Esophagus squamous epithelium (tissue), 4 donors: ENCODE results near the gene TDRD10.

ENCODE experiments used
- POLR2A ChIP-seq, 4 donors: fragments of 450-650 bp; IDR thresholded peaks; one replicate each; pipeline ENCODE4 v1.6.1; 2017; ENCODE audit warnings: antibody characterized with exemption in 4 of 4, mild to moderate bottlenecking in 4 of 4, moderate library complexity in 3 of 4
- TF ChIP-seq, protein P1 (sequence below), 6 experiments: fragments of 450-650 bp in 4 of 6; fragments of 200-600 bp in 2 of 6; sonication (generic) in 2 of 6; IDR thresholded peaks; one replicate each; pipeline ENCODE4 v1.5.1; 2016 to 2019; ENCODE audit warnings: antibody characterized with exemption in 6 of 6, mild to moderate bottlenecking in 4 of 6, moderate library complexity in 4 of 6

DNA sequence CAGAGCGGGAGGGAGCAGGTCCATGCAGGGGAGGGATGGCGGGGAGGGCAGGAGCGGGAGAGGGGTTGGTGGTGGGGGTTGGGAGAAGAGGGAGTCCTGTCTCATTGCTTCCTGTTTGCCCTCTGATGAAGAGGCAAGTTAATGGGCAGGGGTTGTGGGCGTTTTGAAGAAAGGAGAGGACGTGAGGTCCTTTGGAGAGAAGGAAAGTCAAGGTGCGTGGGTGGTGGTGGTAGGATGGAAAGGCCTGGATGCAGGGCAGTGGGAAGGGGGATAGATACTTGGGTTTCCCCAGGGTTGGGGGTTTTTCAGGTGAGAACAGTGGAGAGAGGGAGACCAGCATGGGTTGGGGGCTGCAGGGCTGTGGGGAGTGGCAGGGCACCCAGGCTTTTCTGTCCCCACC lies 39.2 kb downstream of the TDRD10 start:
- TF ChIP-seq, protein P1, sequence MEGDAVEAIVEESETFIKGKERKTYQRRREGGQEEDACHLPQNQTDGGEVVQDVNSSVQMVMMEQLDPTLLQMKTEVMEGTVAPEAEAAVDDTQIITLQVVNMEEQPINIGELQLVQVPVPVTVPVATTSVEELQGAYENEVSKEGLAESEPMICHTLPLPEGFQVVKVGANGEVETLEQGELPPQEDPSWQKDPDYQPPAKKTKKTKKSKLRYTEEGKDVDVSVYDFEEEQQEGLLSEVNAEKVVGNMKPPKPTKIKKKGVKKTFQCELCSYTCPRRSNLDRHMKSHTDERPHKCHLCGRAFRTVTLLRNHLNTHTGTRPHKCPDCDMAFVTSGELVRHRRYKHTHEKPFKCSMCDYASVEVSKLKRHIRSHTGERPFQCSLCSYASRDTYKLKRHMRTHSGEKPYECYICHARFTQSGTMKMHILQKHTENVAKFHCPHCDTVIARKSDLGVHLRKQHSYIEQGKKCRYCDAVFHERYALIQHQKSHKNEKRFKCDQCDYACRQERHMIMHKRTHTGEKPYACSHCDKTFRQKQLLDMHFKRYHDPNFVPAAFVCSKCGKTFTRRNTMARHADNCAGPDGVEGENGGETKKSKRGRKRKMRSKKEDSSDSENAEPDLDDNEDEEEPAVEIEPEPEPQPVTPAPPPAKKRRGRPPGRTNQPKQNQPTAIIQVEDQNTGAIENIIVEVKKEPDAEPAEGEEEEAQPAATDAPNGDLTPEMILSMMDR (IDR thresholded peaks at IDR 0.05): no peak
- TF ChIP-seq POLR2A (IDR thresholded peaks at IDR 0.05): no peak
